Midbrain (tissue), 1 donor: ENCODE data around the gene F10.

Experiments used
- DNase-seq: peaks from one replicate; lab custom pipeline; 2025; lab: John Stamatoyannopoulos, UW

The F10 gene

GRCh38 chr13:113086991-113087922 lies 35.3 kb upstream of the F10 start:
- no peak for DNase-seq

GRCh38 chr13:113087923-113088690 lies 34.5 kb upstream of the F10 start:
- DNase-seq, result no peak

DNA sequence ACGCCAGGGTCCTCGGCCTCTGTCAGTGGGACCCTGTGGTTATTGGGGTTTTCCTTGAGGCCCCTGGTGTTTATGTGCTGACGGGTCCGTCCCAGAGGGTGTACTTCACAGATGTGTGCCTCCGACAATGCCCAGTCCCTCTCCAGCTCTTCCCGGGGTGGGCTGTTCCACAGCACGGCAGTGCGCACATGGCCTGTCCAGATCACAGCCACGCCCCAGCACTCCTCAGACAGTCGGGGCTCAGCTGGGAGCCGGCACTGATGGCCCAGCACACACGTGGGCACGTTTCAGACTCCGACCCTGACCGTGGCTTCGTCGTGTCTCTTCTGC lies 33.9 kb upstream of the F10 start:
- no peak for DNase-seq

- DNase-seq, result no peak
Observed at GRCh38 chr13:113089693-113090414, 32.7 kb upstream of the F10 start.

DNA sequence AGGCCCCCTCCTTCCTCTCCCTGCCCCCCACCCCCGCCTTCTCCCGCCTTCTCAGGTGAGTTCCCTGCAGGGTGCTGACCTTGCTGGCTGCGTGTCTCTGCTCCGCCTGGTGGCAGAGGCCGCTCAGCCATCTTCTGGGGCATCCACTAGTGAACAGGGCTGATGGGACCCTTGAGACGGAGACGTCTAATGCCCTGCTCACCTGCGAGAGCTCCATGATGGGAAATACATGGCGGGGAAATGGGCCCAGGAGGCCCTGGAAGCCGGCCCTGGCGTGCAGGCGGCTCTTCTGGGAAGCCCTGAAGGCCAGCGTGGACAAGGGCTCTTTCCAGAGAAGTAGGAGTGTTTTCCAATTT lies 32.2 kb upstream of the F10 start:
- DNase-seq, result no peak

DNA sequence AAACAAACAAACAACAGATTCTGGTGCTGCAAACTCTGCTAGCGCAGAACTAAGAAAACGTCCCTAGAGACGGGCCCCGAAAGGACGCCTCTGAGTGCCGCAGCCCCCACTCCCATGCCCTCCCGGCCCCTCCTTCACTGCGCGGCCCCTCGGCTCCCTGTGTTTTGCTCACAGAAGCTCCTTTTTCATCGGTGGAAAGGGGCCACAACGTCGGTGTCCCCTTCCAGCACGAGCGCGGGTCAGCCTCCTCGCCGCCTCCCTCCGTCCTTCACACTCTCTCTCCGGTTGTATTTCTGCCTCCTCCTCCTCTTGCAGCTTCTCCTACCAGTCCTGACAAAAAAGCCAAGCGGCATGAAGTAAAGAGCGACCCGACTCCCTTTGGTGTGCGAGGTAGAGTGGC lies 31.8 kb upstream of the F10 start:
- DNase-seq, result no peak

GRCh38 chr13:113091211-113091771 lies 31.3 kb upstream of the F10 start:
- DNase-seq, result no peak

GRCh38 chr13:113091891-113092775 lies 30.5 kb upstream of the F10 start:
- no peak for DNase-seq

GRCh38 chr13:113092776-113093579 lies 29.6 kb upstream of the F10 start:
- DNase-seq, result no peak

GRCh38 chr13:113093580-113094409 lies 28.8 kb upstream of the F10 start:
- DNase-seq, result no peak

DNA sequence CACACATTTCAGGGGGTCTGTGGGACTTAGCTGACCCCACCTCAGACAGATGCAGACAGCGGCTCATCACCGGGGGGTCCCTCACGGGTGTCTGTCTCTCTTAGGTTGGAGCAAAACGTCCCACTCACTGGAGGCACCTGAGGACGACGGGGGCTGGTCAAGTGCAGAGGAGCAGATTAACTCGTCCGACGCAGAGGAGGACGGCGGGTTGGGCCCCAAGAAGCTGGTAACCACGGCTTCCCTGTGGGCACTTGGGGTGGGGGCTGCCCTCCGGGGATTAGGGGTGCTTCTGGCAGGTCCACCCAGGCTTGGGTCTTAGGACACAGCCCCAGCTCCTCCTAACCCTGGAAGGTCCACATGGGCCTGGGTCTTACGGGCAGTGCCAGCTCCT lies 28.2 kb upstream of the F10 start:
- no peak for DNase-seq

GRCh38 chr13:113095146-113096051 lies 27.2 kb upstream of the F10 start:
- no peak for DNase-seq

DNA sequence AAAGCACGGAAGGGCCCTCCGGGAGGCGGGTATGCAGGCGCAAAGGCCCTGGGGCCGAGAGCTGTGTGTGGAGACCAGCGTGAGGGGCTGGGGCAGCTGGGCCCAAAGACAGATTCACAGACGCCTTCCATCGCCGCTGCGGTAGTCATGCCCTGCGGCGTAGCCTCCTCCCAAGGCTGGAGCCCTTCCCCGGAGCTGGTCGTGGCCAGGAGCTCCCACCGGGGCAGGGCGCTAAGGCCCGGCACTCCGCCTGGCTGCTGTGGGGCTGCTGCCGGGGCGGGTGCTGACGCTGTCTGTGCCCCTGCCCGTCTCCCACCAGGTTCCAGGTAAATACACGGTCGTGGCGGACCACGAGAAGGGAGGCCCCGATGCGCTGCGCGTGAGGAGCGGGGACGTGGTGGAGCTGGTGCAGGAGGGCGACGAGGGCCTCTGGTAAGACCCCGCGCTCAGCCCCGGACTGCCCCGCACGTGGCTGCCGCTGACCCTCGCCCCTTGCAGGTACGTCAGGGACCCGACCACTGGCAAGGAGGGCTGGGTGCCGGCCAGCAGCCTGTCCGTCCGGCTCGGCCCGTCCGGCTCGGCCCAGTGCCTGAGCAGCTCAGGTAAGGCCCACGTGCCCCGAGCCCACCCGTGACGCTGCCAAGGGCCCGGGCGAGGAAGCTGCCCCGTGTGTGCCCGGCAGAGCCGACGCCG lies 26.4 kb upstream of the F10 start:
- DNase-seq, result no peak

DNA sequence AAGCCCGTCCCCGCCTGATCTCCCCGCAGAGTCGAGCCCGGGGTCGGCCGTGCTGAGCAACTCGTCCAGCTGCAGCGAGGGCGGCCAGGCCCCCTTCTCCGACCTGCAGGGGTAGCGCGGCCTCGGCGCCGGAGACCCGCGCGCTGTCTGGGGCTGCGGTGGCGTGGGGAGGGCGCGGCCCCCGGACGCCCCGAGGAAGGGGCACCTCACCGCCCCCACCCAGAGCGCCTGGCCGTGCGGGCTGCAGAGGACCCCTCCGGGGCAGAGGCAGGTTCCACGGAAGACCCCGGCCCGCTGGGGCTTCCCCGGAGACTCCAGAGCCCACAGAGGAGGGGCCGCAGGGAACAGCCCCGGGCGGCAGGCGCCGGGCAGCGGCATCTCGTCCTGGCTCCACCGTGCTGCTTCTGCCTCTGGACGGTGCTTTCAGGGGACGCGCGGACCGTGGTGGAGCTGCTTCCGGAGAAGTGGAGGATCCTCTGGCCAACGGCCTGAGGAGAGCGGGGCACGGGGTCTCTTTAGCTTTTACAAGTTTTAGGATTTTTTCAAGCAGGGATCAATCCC lies 25.8 kb upstream of the F10 start:
- no peak for DNase-seq

- no peak for DNase-seq
Observed at GRCh38 chr13:113097651-113098050, 24.9 kb upstream of the F10 start.

GRCh38 chr13:113098162-113098732 lies 24.4 kb upstream of the F10 start:
- DNase-seq, result no peak

GRCh38 chr13:113099142-113099541 lies 23.5 kb upstream of the F10 start:
- DNase-seq, result no peak
